ENCODE measurements around the gene VPS45. TPM values are rescaled to one million over a fixed set of nuclear protein-coding genes. Genes with fewer than 3 reads are reported as not detected.

VPS45 gene
- total and polyA plus RNA-seq, 2 of the 13 experiments (the other 11 are each of a cell fraction or from before 2014, with no cell fraction given) = 15.2 to 25.2 TPM

GRCh38 chr1:150149271-150150132, 81.9 kb downstream of the VPS45 start, which contains the start of gene PLEKHO1 (continued):
- TF ChIP-seq PREB (CRISPR knock-in tag; IDR thresholded peaks at IDR 0.05) = no peak
- TF ChIP-seq, protein P1, sequence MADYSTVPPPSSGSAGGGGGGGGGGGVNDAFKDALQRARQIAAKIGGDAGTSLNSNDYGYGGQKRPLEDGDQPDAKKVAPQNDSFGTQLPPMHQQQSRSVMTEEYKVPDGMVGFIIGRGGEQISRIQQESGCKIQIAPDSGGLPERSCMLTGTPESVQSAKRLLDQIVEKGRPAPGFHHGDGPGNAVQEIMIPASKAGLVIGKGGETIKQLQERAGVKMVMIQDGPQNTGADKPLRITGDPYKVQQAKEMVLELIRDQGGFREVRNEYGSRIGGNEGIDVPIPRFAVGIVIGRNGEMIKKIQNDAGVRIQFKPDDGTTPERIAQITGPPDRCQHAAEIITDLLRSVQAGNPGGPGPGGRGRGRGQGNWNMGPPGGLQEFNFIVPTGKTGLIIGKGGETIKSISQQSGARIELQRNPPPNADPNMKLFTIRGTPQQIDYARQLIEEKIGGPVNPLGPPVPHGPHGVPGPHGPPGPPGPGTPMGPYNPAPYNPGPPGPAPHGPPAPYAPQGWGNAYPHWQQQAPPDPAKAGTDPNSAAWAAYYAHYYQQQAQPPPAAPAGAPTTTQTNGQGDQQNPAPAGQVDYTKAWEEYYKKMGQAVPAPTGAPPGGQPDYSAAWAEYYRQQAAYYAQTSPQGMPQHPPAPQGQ (CRISPR knock-in tag; IDR thresholded peaks at IDR 0.05; ENCODE audit: borderline replicate concordance) = no peak
- TF ChIP-seq, protein P2, sequence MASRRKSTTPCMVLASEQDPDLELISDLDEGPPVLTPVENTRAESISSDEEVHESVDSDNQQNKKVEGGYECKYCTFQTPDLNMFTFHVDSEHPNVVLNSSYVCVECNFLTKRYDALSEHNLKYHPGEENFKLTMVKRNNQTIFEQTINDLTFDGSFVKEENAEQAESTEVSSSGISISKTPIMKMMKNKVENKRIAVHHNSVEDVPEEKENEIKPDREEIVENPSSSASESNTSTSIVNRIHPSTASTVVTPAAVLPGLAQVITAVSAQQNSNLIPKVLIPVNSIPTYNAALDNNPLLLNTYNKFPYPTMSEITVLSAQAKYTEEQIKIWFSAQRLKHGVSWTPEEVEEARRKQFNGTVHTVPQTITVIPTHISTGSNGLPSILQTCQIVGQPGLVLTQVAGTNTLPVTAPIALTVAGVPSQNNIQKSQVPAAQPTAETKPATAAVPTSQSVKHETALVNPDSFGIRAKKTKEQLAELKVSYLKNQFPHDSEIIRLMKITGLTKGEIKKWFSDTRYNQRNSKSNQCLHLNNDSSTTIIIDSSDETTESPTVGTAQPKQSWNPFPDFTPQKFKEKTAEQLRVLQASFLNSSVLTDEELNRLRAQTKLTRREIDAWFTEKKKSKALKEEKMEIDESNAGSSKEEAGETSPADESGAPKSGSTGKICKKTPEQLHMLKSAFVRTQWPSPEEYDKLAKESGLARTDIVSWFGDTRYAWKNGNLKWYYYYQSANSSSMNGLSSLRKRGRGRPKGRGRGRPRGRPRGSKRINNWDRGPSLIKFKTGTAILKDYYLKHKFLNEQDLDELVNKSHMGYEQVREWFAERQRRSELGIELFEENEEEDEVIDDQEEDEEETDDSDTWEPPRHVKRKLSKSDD (CRISPR knock-in tag; IDR thresholded peaks at IDR 0.05; ENCODE audit: low read depth) = no peak
- TF ChIP-seq PCBP1 (IDR thresholded peaks at IDR 0.05; ENCODE audit: borderline replicate concordance, low read depth, low read length) = no peak
- no peak for TF ChIP-seq PAX8 (CRISPR knock-in tag; IDR thresholded peaks at IDR 0.05; ENCODE audit: borderline replicate concordance)
- TF ChIP-seq, protein P3, sequence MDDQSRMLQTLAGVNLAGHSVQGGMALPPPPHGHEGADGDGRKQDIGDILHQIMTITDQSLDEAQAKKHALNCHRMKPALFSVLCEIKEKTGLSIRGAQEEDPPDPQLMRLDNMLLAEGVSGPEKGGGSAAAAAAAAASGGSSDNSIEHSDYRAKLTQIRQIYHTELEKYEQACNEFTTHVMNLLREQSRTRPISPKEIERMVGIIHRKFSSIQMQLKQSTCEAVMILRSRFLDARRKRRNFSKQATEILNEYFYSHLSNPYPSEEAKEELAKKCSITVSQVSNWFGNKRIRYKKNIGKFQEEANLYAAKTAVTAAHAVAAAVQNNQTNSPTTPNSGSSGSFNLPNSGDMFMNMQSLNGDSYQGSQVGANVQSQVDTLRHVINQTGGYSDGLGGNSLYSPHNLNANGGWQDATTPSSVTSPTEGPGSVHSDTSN (CRISPR knock-in tag; IDR thresholded peaks at IDR 0.05; ENCODE audit: borderline replicate concordance) = no peak
- TF ChIP-seq ZNF609 (CRISPR knock-in tag; IDR thresholded peaks at IDR 0.05; ENCODE audit: borderline replicate concordance) = no peak
- no peak for TF ChIP-seq TSC22D2 (CRISPR knock-in tag; IDR thresholded peaks at IDR 0.05; ENCODE audit: borderline replicate concordance)
- no peak for TF ChIP-seq ZNF180 (CRISPR knock-in tag; IDR thresholded peaks at IDR 0.05; ENCODE audit: borderline replicate concordance, low read depth)
- no peak for TF ChIP-seq ZNF530 (CRISPR knock-in tag; IDR thresholded peaks at IDR 0.05; ENCODE audit: low read depth)
- no peak for TF ChIP-seq NCOA1 (CRISPR knock-in tag; IDR thresholded peaks at IDR 0.05)
- TF ChIP-seq DPF2 (CRISPR knock-in tag; IDR thresholded peaks at IDR 0.05; ENCODE audit: borderline replicate concordance, low read depth) = no peak
- TF ChIP-seq GMEB2 (CRISPR knock-in tag; IDR thresholded peaks at IDR 0.05; ENCODE audit: low read depth) = no peak

Measured in HepG2 (cell line).